Activated CD4-positive, alpha-beta T cell treated with anti-CD3 and anti-CD28 coated beads, Interleukin-2, Interleukin-6, amounts not matched to agents 100 ng/mL and 50 ng/mL, durations not matched to agents 16 hours and 8 hours (primary cell): ENCODE results near the gene BSN.

Experiments
- DNase-seq: peaks from one replicate; pipeline ENCODE4 v3.0.0-alpha.2; 2020

Gene BSN

GRCh38 chr3:49717211-49717958, 163.1 kb downstream of the BSN start:
- no peak for DNase-seq

DNA sequence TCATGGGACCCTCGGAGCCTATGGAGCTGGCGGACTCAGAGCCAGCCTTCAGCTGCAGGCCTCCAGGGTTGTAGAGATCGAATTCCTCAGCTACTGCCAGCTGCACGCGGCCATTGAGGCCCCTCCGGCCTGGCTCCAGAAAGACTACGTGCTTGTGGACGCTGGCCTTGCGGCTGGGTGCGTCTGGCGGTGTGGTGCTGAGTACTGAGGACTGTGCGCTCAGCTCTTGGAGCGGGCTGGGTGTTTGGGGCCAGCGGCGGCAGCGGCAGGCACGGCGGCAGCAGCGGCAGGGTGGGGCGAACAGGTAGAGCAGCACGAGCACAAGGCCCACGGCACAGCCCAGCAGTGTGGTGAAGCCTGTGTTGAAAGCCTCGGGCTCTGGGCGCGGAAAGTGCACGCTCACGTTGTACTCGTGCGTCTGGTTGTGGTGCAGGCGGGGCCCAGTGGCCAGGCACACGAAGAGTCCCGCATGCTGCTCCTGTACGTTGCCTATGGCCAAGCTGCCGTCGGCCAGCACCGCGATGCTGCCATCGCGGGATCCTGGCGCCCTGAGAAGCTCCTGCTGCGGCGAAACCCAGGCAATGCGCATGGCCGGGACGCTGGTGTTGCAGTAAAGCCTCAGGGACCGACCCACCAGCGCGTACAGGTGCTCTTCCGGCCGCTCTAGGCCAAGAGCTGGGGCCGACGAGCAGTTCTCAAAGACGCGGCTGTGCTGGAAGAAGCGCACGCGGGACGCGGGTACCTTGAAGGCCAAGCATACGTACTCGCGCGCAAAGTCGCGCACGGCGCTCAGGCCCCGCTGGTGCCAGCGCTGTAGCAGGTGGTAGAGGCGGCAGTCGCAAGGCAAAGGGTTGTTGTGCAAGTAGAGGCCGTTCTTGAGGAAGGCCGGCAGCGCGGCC, 163.9 kb downstream of the BSN start:
- DNase-seq, result no peak

GRCh38 chr3:49718858-49719213, 164.6 kb downstream of the BSN start:
- peak; percentile 33 for DNase-seq

DNA sequence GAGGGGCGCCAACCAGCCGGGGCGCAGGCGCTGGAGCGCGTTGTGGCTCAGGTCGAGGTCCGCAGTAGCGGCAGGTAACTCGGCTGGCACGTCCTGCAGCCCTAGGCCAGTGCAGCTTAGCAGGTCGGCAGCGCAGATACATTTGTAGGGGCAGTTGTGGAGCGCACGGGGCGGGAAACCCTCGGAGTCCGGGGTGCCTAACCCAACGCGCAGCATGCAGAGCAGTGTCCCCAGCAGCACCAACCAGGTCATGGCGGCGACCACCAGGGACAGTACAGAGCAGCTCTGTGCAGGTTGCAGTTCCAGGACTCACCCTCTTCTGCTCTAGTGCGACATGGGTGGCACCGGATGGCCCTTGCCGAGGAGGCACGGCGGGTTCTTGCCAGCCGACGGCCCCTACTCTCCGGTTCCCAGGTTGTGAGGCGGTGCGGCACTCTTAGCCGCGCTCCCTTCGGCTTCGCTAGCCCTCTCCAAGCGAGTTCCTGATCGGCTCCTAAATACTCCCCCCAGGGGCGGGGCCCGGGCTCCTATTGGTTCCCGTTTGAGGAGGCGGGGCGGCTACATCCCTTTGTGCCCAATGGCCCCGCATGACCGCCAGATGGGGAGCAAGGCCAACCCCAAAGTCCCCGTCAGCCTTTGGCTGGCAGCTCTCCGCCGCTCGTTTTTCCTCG, 165.1 kb downstream of the BSN start, which contains the start of gene AMIGO3:
Gene AMIGO3 (minus strand): TSS at position 471 of the 671 bp plus-strand sequence. CDS start 219 bp downstream, at position 252.
- DNase-seq, result peak; percentile 93
